ENCODE data around the gene SUSD3. TPM values are rescaled to one million over a fixed set of nuclear protein-coding genes. Genes with fewer than 3 reads are reported as not detected.
A peak's percentile ranks its signal among the peaks of the same experiment; 100 is the strongest.

The SUSD3 gene
- total and polyA plus RNA-seq, 10 of the 15 experiments (the other 5 are each of a cell fraction or from before 2014, with no cell fraction given), result 2.5 to 92.0 (median 31.1) TPM

GRCh38 chr9:93071464-93071863 is 13.0 kb downstream of the SUSD3 start:
- FAIRE-seq (no peak), ATAC-seq (peak; percentile 56), DNase-seq (ENCODE audit: low read depth, low spot score) (no peak)
- BruUV-seq (replicated peaks), result no TSS peak
- ChIA-PET SMC1A (ENCODE audit: uncharacterized antibody, unreplicated experiment) (no interaction called here), RAD21 (ENCODE audit: unreplicated experiment) (no interaction called here), POLR2A (interaction anchor here (0.5 kb wide), 1 partner anchor 84 kb away, joined by 3 read pairs; no protein-coding TSS in a partner anchor), CTCF (no interaction called here)
- H3K4me3 ChIP-seq, result no peak overlapping the region
- 97% methylated on average over 7 of the region's 7 CpGs for WGBS (ENCODE audit: insufficient coverage, insufficient replicate concordance, low lambda C conversion rate, missing lambda C conversion rate)
- H3K4me2 ChIP-seq (ENCODE audit: control insufficient read depth, insufficient read depth), result no peak overlapping the region
- H3K9ac ChIP-seq (ENCODE audit: control insufficient read depth, insufficient read depth, low read length), result no peak overlapping the region
- no peaks in the 10 kb centered on the region for H4K20me1 ChIP-seq (ENCODE audit: control insufficient read depth, insufficient read depth)
- peaks cover 1% of the 10 kb centered on the region for H3K79me2 ChIP-seq (ENCODE audit: control insufficient read depth, insufficient read depth, low read length)
- peaks cover 0 to 6% of the 10 kb centered on the region in 2 experiments; a peak in 3 of 4 replicates for H3K36me3 ChIP-seq (ENCODE audit: control insufficient read depth in 2 of 2, insufficient read depth in 2 of 2, low read length in 1 of 2)
- H3K4me1 ChIP-seq (ENCODE audit: control insufficient read depth, insufficient read depth, low read length), result no peaks in the 10 kb centered on the region
- intact Hi-C loops (cut with micrococcal nuclease; ENCODE audit: unreplicated experiment) (no loop called here), in situ Hi-C loops (cut with MboI) (no loop called here)
- no peak overlapping the region for H3K27ac ChIP-seq (ENCODE audit: control insufficient read depth, insufficient read depth)
- H3K9me3 ChIP-seq (replicated peaks; ENCODE audit: control insufficient read depth, insufficient read depth, low read length), result no peaks in the 10 kb centered on the region
- H3K27me3 ChIP-seq (replicated peaks in 1 of 2; ENCODE audit: control insufficient read depth in 2 of 2, insufficient read depth in 2 of 2, low read length in 1 of 2), result no peaks in the 10 kb centered on the region
- no peak overlapping the region for H2AFZ ChIP-seq (ENCODE audit: control insufficient read depth, low read depth, low read length)
- TF ChIP-seq HCFC1 (IDR thresholded peaks at IDR 0.05; ENCODE audit: low read length) (peak; percentile 69), ZNF24 (IDR thresholded peaks at IDR 0.05) (no peak), NR2C1 (IDR thresholded peaks at IDR 0.05) (no peak), NFYB (IDR thresholded peaks at IDR 0.05; ENCODE audit: insufficient read depth, low read depth, low read length) (0 out of 2 replicates have a peak, but pooled peaks have one; percentile 42), RAD51 (IDR thresholded peaks at IDR 0.05) (peak; percentile 91), POLR2AphosphoS2 (IDR thresholded peaks at IDR 0.05; ENCODE audit: low read depth, low read length) (no peak), ZBTB40 (IDR thresholded peaks at IDR 0.05; ENCODE audit: borderline replicate concordance) (no peak), BCL11A (IDR thresholded peaks at IDR 0.05; ENCODE audit: low read depth, low read length) (no peak), KAT2A (conservative IDR thresholded peaks at IDR 0.05; ENCODE audit: control insufficient read depth, low read depth, low read length) (no peak), USF1 (IDR thresholded peaks at IDR 0.05; ENCODE audit: borderline replicate concordance, extremely low read length, insufficient read depth, low read depth, low read length) (peak; percentile 87), YY1 (IDR thresholded peaks at IDR 0.05; ENCODE audit: low read depth, low read length) (0 out of 2 replicates have a peak, but pooled peaks have one; percentile 11), IRF4 (IDR thresholded peaks at IDR 0.05; ENCODE audit: low read depth, low read length) (0 out of 2 replicates have a peak, but pooled peaks have one; percentile 9), USF2 (IDR thresholded peaks at IDR 0.05; ENCODE audit: borderline replicate concordance, low read depth, low read length) (peak; percentile 46; the same call in 1 of the 2 replicates), ATF3 (IDR thresholded peaks at IDR 0.05; ENCODE audit: borderline replicate concordance, extremely low read depth, low read depth, low read length) (peak; percentile 72), SPI1 (IDR thresholded peaks at IDR 0.05; ENCODE audit: borderline replicate concordance, insufficient read depth, low read depth, low read length) (peak; percentile 10; the same call in 1 of the 2 replicates), E4F1 (IDR thresholded peaks at IDR 0.05; ENCODE audit: borderline replicate concordance, partially characterized antibody) (no peak)
